H9 (cell line): ENCODE measurements around the gene ZFPL1. TPM values are rescaled to one million over a fixed set of nuclear protein-coding genes. Genes with fewer than 3 reads are reported as not detected.

Experiments used
- DNase-seq: peaks from one replicate; pipeline ENCODE4 v3.0.0-alpha.2; 2017
- H2AFZ ChIP-seq: one replicate; pipeline ENCODE4 v1.6.1; 2013; ENCODE audit warnings: mild to moderate bottlenecking, low read length, control low read depth, moderate library complexity
- H2AK5ac ChIP-seq: 2 replicates; pipeline ENCODE4 v1.6.1; 2013; ENCODE audit warnings: low read length, control low read depth, mixed read lengths; ENCODE audit not compliant: insufficient read length
- H2BK120ac ChIP-seq: one replicate; pipeline ENCODE4 v1.6.1; 2013; ENCODE audit warnings: low read depth, mild to moderate bottlenecking, low read length, control low read depth, inconsistent platforms; ENCODE audit not compliant: poor library complexity, severe bottlenecking
- H2BK12ac ChIP-seq: 2 replicates; pipeline ENCODE4 v1.6.1; 2013; ENCODE audit warnings: low read length, control low read depth, mixed read lengths, low read depth; ENCODE audit not compliant: insufficient read length
- H2BK15ac ChIP-seq: 2 replicates; pipeline ENCODE4 v1.6.1; 2013; ENCODE audit warnings: low read depth, low read length, control low read depth
- H2BK20ac ChIP-seq: one replicate; pipeline ENCODE4 v1.6.1; 2013; ENCODE audit warnings: low read depth, mild to moderate bottlenecking, low read length, control low read depth, inconsistent platforms; ENCODE audit not compliant: poor library complexity, severe bottlenecking
- H2BK5ac ChIP-seq: 2 replicates; pipeline ENCODE4 v1.6.1; 2013; ENCODE audit warnings: low read length, control low read depth, mixed read lengths; ENCODE audit not compliant: insufficient read length
- H3K14ac ChIP-seq: 2 replicates; pipeline ENCODE4 v1.6.1; 2013; ENCODE audit warnings: low read length, control low read depth; ENCODE audit not compliant: insufficient read depth
- H3K18ac ChIP-seq: 2 replicates; pipeline ENCODE4 v1.6.1; 2013; ENCODE audit warnings: low read depth, mild to moderate bottlenecking, mixed read lengths, low read length, control low read depth; ENCODE audit not compliant: insufficient read length
- H3K23ac ChIP-seq: 2 replicates; pipeline ENCODE4 v1.6.1; 2013; ENCODE audit warnings: low read length, control low read depth, mixed read lengths, low read depth; ENCODE audit not compliant: insufficient read length
- H3K23me2 ChIP-seq: 2 replicates; pipeline ENCODE4 v1.6.1; 2013; ENCODE audit warnings: low read depth, mild to moderate bottlenecking, mixed read lengths, low read length, control low read depth; ENCODE audit not compliant: insufficient read length, poor library complexity, severe bottlenecking
- H3K27ac ChIP-seq: 2 replicates; pipeline ENCODE4 v1.5.1; 2013; ENCODE audit warnings: low read length, control low read depth, mixed read lengths, low read depth; ENCODE audit not compliant: insufficient read length
- H3K27me3 ChIP-seq: 2 replicates; pipeline ENCODE4 v1.6.1; 2013; ENCODE audit warnings: low read length, control low read depth, inconsistent platforms; ENCODE audit not compliant: insufficient read depth
- H3K4ac ChIP-seq: 2 replicates; pipeline ENCODE4 v1.6.1; 2013; ENCODE audit warnings: low read depth, mild to moderate bottlenecking, control low read depth, inconsistent platforms, low read length, moderate library complexity
- H3K4me1 ChIP-seq: 2 replicates; pipeline ENCODE4 v1.6.1; 2013; ENCODE audit warnings: low read length, control low read depth, inconsistent platforms; ENCODE audit not compliant: insufficient read depth
- H3K4me2 ChIP-seq: 2 replicates; pipeline ENCODE4 v1.6.1; 2013; ENCODE audit warnings: low read length, control low read depth, mixed read lengths; ENCODE audit not compliant: insufficient read length, insufficient read depth
- H3K56ac ChIP-seq: 2 replicates; pipeline ENCODE4 v1.6.1; 2013; ENCODE audit warnings: low read depth, mild to moderate bottlenecking, mixed read lengths, low read length, control low read depth; ENCODE audit not compliant: insufficient read length
- H3K79me1 ChIP-seq: 2 replicates; pipeline ENCODE4 v1.6.1; 2013; ENCODE audit warnings: low read depth, mild to moderate bottlenecking, moderate library complexity, low read length, control low read depth, inconsistent platforms; ENCODE audit not compliant: insufficient read depth, poor library complexity, severe bottlenecking
- H3K79me2 ChIP-seq: 2 replicates; pipeline ENCODE4 v1.6.1; 2013; ENCODE audit warnings: low read length, control low read depth, inconsistent platforms; ENCODE audit not compliant: insufficient read depth
- H3K9ac ChIP-seq: 2 replicates; pipeline ENCODE4 v1.6.1; 2013; ENCODE audit warnings: low read length, control low read depth, mixed read lengths; ENCODE audit not compliant: insufficient read length; ENCODE audit errors: extremely low read depth
- H3K9me3 ChIP-seq: one replicate; pipeline ENCODE4 v1.6.1; 2013; ENCODE audit warnings: low read depth, low read length, inconsistent platforms; ENCODE audit not compliant: control insufficient read depth
- H3T11ph ChIP-seq: one replicate; pipeline ENCODE4 v1.6.1; 2013; ENCODE audit warnings: mild to moderate bottlenecking, low read length, control low read depth, inconsistent platforms
- H4K20me1 ChIP-seq: one replicate; pipeline ENCODE4 v1.6.1; 2013; ENCODE audit not compliant: control insufficient read depth, insufficient read length, insufficient read depth
- H4K5ac ChIP-seq: 2 replicates; pipeline ENCODE4 v1.6.1; 2013; ENCODE audit warnings: low read depth, mild to moderate bottlenecking, mixed read lengths, low read length, control low read depth; ENCODE audit not compliant: insufficient read length
- H4K8ac ChIP-seq: replicated peaks from 2 replicates; pipeline ENCODE4 v1.6.1; 2013; ENCODE audit warnings: low read length, control low read depth, mixed read lengths, low read depth; ENCODE audit not compliant: insufficient read length
- H4K91ac ChIP-seq: 2 replicates; pipeline ENCODE4 v1.6.1; 2013; ENCODE audit warnings: low read depth, mild to moderate bottlenecking, moderate library complexity, mixed read lengths, low read length, control low read depth; ENCODE audit not compliant: insufficient read length
- H3K27ac Mint-ChIP-seq, 3 experiments: 2 replicates in 2 of 3; 3 replicates in 1 of 3; pipeline ENCODE4 v1.8.0; 2020 to 2021; ENCODE audit warnings: mixed read lengths in 3 of 3, mild to moderate bottlenecking in 1 of 3, moderate library complexity in 1 of 3
- H3K27me3 Mint-ChIP-seq: 2 replicates; pipeline ENCODE4 v1.8.0; 2021; ENCODE audit warnings: low read depth, mild to moderate bottlenecking, moderate library complexity, mixed read lengths
- H3K36me3 Mint-ChIP-seq, 3 experiments: 2 replicates in 2 of 3; 3 replicates in 1 of 3; pipeline ENCODE4 v1.8.0; 2020 to 2021; ENCODE audit warnings: low read depth in 3 of 3, mixed read lengths in 3 of 3; ENCODE audit not compliant: insufficient read depth in 1 of 3
- H3K4me1 Mint-ChIP-seq, 2 experiments: 2 replicates each; pipeline ENCODE4 v1.8.0; 2020; ENCODE audit warnings: mixed read lengths in 2 of 2
- H3K4me3 Mint-ChIP-seq, 2 experiments: 2 replicates in 1 of 2; 3 replicates in 1 of 2; pipeline ENCODE4 v1.8.0; 2020 to 2021; ENCODE audit warnings: mild to moderate bottlenecking in 2 of 2, mixed read lengths in 2 of 2, moderate library complexity in 1 of 2
- H3K9me3 Mint-ChIP-seq, 2 experiments: 2 replicates in 1 of 2; 3 replicates in 1 of 2; pipeline ENCODE4 v1.8.0; 2020; ENCODE audit warnings: mild to moderate bottlenecking in 2 of 2, mixed read lengths in 2 of 2, moderate library complexity in 1 of 2
- CTCF ChIP-seq: fragments of 200-600 bp; sonication (generic); conservative IDR thresholded peaks from 3 replicates; pipeline ENCODE4 v1.8.0; 2021; ENCODE audit warnings: antibody characterized with exemption, mild to moderate bottlenecking
- WGBS: extraction: QIAGEN DNeasy Blood & Tissue Kit; methylation state at CpG from one replicate; pipeline ENCODE4 v1.1.7; 2013; ENCODE audit warnings: missing lambda C conversion rate, low lambda C conversion rate, mixed read lengths; ENCODE audit not compliant: insufficient read length; ENCODE audit errors: extremely low coverage; 5-methylcytosine and 5-hydroxymethylcytosine counted together
- total RNA-seq: library from RNA; stranded (reverse); gene quantifications from 2 replicates; pipeline ENCODE4 v1.2.1, GENCODE V29; 2021

Gene ZFPL1
- total RNA-seq, 1 experiment from 2014 or later, result 24.2 TPM

GRCh38 chr11:65035579-65035978, 48.4 kb upstream of the ZFPL1 start:
- no peaks in the 10 kb centered on the region for H3K27me3 Mint-ChIP-seq
- H2BK20ac ChIP-seq, result no peak overlapping the region
- H3K4me3 Mint-ChIP-seq, result no peak overlapping the region
- H3K79me1 ChIP-seq, result no peaks in the 10 kb centered on the region
- H3K14ac ChIP-seq, result no peak overlapping the region; the same call in 1 of the 2 replicates
- no peak overlapping the region for H2BK5ac ChIP-seq
- no peak overlapping the region for H4K8ac ChIP-seq
- no peak overlapping the region for H3K27ac Mint-ChIP-seq
- no peak overlapping the region for H2BK15ac ChIP-seq
- no CpG with 5 or more reads among the region's 11 CpGs for WGBS
- no peaks in the 10 kb centered on the region for H3K4me1 ChIP-seq
- H3K4me2 ChIP-seq, result no peak overlapping the region
- no peak overlapping the region for H3K18ac ChIP-seq
- H4K91ac ChIP-seq, result no peak overlapping the region
- H3T11ph ChIP-seq, result no peak overlapping the region
- no peaks in the 10 kb centered on the region for H3K79me2 ChIP-seq
- no peak overlapping the region for H3K9ac ChIP-seq
- no peak overlapping the region for H2AFZ ChIP-seq
- H3K27ac ChIP-seq, result no peak overlapping the region
- H3K27me3 ChIP-seq, result no peaks in the 10 kb centered on the region
- DNase-seq, result no peak
- no peaks in the 10 kb centered on the region for H3K9me3 Mint-ChIP-seq
- no peak overlapping the region for H4K5ac ChIP-seq
- H3K23me2 ChIP-seq, result no peaks in the 10 kb centered on the region
- H2AK5ac ChIP-seq, result no peak overlapping the region
- no peaks in the 10 kb centered on the region for H3K9me3 ChIP-seq
- peaks cover 0 to 28% (median 8%) of the 10 kb centered on the region in 3 experiments; a peak in 3 of 7 replicates for H3K36me3 Mint-ChIP-seq
- TF ChIP-seq CTCF, result no peak
- no peak overlapping the region for H2BK120ac ChIP-seq
- H3K23ac ChIP-seq, result no peak overlapping the region
- H3K56ac ChIP-seq, result no peak overlapping the region
- no peaks in the 10 kb centered on the region for H3K4me1 Mint-ChIP-seq
- no peak overlapping the region for H3K4ac ChIP-seq
- H4K20me1 ChIP-seq, result no peaks in the 10 kb centered on the region
- no peak overlapping the region for H2BK12ac ChIP-seq
